T47D (cell line): ENCODE measurements around the gene DCAF8L2.
"Not testable (repeated sequence)": the region's sequence is repeated elsewhere in the genome, so short reads cannot be mapped to it uniquely, and the experiment has no call there.

Experiments
- DNase-seq, 2 experiments: peaks; one replicate each; pipeline versions ENCODE4 v3.0.0 to v3.0.0-alpha.2; 2011 to 2012; ENCODE audit warnings: low read depth in 1 of 2, low spot score in 1 of 2
- JUND ChIP-seq: IDR thresholded peaks from 2 replicates; pipeline ENCODE4 v1.6.1; 2012; ENCODE audit warnings: low read depth
- in situ Hi-C: cut with HindIII; loops from 2 replicates; pipeline ENCODE4 v1.10.0; 2016; ENCODE audit warnings: low sequenced_read_pairs, low pct_unique_long_range_greater_than_20kb

Gene DCAF8L2

DNA sequence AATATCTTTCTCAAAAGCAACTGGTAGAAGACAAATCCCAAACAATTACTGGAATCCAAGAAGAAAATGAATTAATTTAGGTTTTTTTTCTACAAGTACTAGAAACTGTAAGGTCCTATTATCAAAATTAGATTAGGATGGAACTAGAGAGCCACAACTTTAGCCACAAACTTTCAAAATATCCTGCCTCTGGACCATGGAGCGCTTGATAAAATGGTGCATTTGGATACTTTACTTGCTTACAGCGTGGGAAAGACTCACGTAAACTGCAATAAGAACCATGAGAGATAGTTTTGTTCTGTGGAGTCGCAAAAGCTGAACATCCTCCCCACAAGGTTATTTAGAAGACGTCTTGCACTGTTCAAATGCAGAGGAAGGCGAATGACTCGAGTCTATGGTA lies at the start of gene DCAF8L2:
DCAF8L2 (plus strand) TSS at position 301 of the 400 bp plus-strand sequence. CDS start 156,552 bp downstream, outside the sequence.
- TF ChIP-seq JUND, result no peak
- in situ Hi-C loops, result no loop called here
- DNase-seq, result no peak

DNA sequence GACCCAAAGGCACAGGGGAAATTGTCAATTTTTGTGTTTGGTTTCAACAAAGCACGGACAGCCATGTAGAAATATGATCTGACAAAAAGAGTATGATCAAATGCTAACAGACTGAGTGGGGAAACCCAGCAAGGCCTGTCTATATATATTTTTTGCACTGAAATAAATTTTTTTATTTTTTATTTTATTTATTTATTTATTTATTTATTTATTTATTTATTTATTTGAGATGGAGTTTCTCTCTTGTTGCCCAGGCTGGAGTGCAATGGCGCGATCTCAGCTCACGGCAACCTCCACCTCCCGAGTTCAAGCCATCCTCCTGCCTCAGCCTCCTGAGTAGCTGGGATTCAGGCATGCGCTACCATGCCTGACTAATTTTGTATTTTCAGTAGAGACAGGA lies 49.0 kb upstream of the DCAF8L2 start:
- DNase-seq, in situ Hi-C loops: not testable (repeated sequence)

DNA sequence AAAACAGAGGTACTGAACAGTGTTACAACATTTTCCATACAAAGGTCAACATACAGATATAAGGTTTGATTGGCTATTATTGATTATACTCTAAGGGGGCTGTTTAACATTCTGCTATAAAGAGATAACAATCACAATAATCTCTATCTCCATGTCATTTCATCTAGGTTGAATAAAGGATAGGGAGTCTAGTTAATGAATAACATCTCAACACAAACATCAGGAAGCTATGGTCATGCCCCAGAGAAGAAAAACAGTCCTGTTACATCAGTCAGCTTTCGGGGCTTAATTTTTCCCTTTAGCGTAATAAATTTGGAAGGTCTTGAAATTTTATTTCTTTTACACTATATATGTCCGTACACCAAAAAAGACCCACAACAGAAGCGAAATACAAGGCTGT lies 41.5 kb upstream of the DCAF8L2 start:
- TF ChIP-seq JUND, result no peak
- in situ Hi-C loops, result no loop called here
- no peak for DNase-seq

DNA sequence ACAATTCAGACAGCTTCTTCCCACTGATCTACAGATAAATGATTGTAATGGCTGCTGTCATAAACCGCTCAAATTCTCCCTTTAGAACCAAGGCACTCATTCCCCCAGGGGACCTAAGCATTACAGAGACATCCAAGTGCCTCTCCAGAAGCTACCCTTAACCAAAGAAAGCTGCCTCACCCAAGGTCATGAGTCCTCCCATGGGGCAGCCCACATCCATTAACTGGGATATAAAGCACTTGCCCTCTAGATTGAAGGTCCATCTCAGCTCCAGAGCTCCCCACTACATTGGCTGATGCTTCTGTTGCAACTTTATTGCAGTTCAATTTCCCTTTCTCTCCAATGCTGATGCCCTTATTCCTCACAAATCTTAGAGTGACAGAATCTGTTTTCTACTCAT lies 40.5 kb upstream of the DCAF8L2 start:
- in situ Hi-C loops, result no loop called here
- TF ChIP-seq JUND, result no peak
- no peak for DNase-seq

DNA sequence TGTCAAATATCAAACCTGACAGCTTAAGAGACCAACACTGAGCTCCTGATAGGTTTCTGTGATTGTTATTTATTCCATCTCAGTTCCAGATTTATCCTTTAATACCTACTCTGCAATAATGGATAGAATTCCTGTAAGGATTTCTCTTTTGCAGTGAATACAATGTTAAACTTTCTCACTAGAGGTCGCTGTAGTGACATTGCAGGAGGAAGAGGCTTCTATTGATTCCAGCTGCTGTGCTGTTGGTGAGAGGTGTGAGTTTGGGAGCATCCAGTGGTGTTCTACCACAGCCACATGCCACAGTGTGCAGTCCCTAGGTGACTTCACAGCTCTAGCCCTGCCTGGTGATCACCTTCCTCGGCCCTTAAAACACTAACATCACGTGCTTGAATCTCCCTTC lies 34.6 kb upstream of the DCAF8L2 start:
- TF ChIP-seq JUND, result no peak
- peak in 1 of 2 experiments; percentile 25 for DNase-seq
- in situ Hi-C loops, result no loop called here

DNA sequence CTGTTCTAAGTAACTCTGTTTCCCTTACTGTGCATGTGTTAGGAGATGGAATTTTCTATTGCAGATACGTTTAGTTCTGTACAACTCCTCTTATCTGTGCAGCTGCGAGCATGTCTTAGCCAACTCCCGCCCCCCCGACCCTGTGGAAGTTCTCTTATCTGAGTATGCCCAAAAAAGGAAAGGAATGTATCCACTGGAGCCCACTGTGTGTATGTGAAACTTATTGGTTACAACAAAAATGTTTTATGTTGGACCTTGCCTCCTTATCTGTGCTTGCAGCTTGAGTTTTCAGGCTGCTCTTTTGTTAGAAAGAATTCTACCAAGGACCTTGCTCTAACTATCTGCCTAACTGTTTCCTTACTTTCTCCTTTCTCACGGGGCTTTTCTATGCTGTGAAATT lies 24.2 kb upstream of the DCAF8L2 start:
- in situ Hi-C loops, result no loop called here
- DNase-seq, result no peak
- TF ChIP-seq JUND, result no peak

DNA sequence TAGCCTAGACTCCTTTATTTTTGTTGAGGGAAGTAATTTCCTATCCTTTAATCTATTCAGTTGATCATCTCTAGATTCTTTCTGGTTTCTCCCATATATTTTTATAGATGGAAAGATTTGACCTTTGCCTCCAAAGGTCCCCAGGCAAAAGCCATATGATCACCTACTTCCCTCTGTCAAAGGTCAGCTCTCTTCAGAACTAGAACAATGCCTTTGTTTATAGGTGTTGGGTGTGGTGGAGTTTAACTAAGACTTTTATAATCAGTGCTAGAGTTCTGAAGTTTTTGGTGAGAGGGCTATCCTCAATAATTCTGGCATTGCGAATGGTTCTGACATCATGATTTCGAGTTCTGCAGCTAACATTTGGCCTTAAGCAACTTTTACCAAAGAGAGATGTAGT lies 19.0 kb upstream of the DCAF8L2 start:
- in situ Hi-C loops, result no loop called here
- no peak for DNase-seq
- TF ChIP-seq JUND, result no peak

DNA sequence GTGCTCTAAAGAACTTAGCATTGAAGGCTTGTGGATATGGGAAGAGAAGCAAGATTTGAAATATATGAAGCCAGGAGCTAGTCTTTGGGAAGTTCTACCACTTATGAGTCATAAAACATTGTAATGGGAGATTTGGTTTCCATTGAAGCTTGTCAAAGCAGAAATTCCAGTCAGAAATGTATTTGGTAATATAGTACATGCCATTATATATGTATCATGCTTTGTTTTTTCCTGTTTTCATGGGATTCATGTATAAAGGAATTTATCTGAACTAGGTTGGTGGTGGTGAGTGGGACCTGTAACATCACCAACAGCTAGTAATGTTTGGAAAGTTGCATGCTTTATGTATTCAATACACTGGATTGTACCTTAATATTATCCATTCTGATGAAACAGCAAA lies 14.6 kb upstream of the DCAF8L2 start:
- in situ Hi-C loops, result no loop called here
- no peak for DNase-seq
- TF ChIP-seq JUND, result no peak

DNA sequence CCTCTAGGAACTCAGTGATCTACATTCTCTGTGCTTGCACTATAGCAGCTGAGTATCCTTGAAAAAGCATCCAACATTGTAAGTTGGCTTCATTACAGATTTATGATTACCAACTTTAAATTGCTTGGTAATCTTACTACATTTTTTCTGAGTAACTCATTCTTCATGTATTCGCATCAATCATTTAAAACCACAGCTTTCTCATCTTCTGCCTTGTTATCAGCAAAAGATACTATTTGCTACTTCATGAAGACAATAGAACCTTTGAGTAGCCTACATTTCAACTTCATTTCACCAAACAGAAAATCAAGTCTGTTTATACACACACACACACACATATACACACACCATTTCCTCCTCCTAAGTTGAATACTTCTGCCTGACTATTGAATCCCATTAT lies 6.2 kb upstream of the DCAF8L2 start:
- in situ Hi-C loops, result no loop called here
- no peak for TF ChIP-seq JUND
- no peak for DNase-seq

DNA sequence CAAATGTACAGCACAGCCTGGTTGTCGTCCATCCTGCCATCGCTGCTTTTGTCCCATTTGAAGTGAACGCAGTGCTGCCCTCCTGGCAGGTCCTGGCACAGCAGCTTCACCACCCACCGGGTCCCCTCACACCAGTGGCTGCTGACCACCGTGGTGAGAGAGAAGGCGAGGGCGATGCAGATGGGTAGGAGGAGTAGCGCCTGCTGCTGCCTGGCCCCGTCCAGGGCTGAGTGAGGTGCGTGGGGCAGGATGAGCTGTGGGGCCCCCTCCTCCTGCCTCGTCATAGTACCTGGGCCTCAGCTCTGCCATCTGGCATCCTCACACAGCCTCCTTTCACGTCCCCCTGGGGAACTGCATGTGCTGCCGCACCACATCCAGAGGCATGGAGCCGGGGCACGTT lies 1.8 kb downstream of the DCAF8L2 start:
- in situ Hi-C loops, result no loop called here
- DNase-seq, result no peak

DNA sequence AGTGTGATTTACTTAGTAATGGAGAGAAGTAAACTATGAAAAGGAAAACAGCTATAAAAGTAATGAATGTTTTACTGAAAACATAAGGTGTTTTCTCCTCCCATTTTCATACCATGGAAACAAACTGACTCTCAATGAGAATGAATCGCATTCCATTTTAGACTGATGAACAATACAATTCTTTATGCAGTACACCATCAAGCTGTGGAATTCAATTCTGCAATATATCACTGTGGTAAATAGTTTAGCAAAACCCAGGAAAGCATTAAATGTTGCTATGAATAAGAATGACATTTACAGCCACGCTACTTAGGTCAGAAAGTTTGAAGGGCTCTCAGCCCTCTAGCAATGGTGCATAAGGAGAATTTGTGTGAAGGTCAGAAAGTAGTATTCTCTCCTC lies 7.4 kb downstream of the DCAF8L2 start:
- TF ChIP-seq JUND, result no peak
- in situ Hi-C loops, result no loop called here
- no peak for DNase-seq

More for the DNA sequence above, 1.8 kb downstream of the DCAF8L2 start:
- TF ChIP-seq JUND, result no peak

DNA sequence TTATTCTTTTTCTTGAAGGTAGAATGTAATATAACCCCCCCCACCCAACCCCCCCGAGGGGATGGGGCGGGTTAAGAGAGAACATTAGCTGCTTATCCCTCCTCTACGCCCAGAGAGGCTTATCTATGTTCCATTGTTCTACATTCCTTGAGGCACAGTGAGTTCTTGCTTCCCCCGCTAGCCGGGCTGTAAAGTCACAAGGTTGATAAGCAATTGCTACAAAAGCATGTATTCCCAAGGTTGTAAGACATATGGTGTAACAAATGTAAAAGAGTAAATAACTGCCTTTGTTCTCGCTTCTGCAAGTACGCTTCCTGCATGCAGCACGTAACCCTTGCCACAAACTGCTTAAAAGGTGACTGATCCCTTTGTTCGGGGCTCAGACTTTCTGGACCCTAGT lies 8.2 kb downstream of the DCAF8L2 start:
- DNase-seq, result no peak
- no peak for TF ChIP-seq JUND
- in situ Hi-C loops, result no loop called here

DNA sequence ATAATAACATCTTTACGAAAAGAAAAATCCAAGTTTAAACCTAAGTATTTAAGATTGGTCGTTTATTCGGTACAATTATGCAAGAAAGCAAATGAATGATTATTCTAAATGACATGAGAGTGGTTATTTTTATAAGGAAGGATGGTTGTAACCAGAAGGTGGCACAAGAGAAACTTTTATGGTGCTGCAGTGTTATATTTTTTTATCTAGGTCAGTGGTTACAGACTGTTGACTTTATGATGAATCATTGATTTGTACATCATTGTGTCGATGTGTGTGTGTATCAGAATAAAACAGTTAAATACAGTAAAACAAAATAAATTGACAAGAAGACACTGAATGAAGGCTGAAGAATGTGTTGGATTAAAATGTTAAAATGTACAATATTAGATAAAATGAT lies 9.8 kb downstream of the DCAF8L2 start:
- no peak for DNase-seq
- in situ Hi-C loops, result no loop called here

DNA sequence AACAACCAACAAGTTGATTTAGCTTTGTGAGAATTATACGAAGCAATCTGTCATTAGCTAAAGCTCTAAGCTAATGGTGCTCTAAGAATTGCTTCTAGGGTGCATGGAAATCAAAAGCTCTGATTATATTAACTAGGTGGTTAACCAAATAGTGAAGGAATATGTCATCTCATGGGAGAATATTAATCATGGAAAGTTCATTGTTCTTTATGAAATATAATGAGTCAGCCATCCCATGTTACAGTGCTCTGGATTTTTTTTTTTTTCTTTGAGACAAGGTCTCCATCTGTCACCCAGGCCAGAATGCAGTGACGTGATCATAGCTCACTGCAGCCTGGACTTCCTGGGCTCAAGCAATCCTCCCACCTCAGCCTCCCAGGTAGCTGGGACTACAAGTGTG lies 10.5 kb downstream of the DCAF8L2 start:
- in situ Hi-C loops, result no loop called here
- TF ChIP-seq JUND, result no peak
- DNase-seq, result no peak

More for the DNA sequence above, 9.8 kb downstream of the DCAF8L2 start:
- TF ChIP-seq JUND, result no peak
